CD4-positive, CD25-positive, alpha-beta regulatory T cell (primary cell): Measurements from ENCODE around the gene LRSAM1. TPM values are rescaled to one million over a fixed set of nuclear protein-coding genes. Genes with fewer than 3 reads are reported as not detected.

ENCODE experiments used
- ATAC-seq, 2 donors: fragments of 150-1000 bp; cut with Tn5 transposase; one replicate each; pipeline ENCODE4 v1.10.0; 2021; ENCODE audit warnings: low read depth in 2 of 2, moderate number of reproducible peaks in 2 of 2, moderate library complexity in 1 of 2
- DNase-seq, 3 donors: peaks; one replicate each; pipeline versions ENCODE4 v3.0.0 to v3.0.0-alpha.2; 2012 to 2022; ENCODE audit warnings: mixed read lengths in 1 of 3
- H3K27ac ChIP-seq: one replicate; pipeline ENCODE4 v1.7.0; 2013; ENCODE audit warnings: mild to moderate bottlenecking, low read length; ENCODE audit not compliant: insufficient read depth, poor library complexity, severe bottlenecking
- H3K27me3 ChIP-seq: one replicate; pipeline ENCODE4 v1.7.0; 2013; ENCODE audit warnings: low read length; ENCODE audit not compliant: control insufficient read depth, insufficient read depth
- H3K36me3 ChIP-seq: one replicate; pipeline ENCODE4 v1.7.0; 2013; ENCODE audit warnings: mild to moderate bottlenecking, low read length, moderate library complexity; ENCODE audit not compliant: control insufficient read depth, insufficient read depth
- H3K4me1 ChIP-seq: 2 replicates; pipeline ENCODE4 v1.7.0; 2013; ENCODE audit warnings: mild to moderate bottlenecking, low read length; ENCODE audit not compliant: insufficient read depth, control insufficient read depth, poor library complexity, severe bottlenecking
- H3K4me3 ChIP-seq: one replicate; pipeline ENCODE4 v1.7.0; 2013; ENCODE audit warnings: low read depth, mild to moderate bottlenecking, low read length, moderate library complexity
- H3K9me3 ChIP-seq, 2 experiments: 1 replicate in 1 of 2; 2 replicates in 1 of 2; pipeline ENCODE4 v1.7.0; 2013; ENCODE audit warnings: low read length in 2 of 2, mild to moderate bottlenecking in 1 of 2, moderate library complexity in 1 of 2; ENCODE audit not compliant: control insufficient read depth in 2 of 2
- H3K27ac Mint-ChIP-seq, 3 donors: one replicate each; pipeline ENCODE4 v1.8.0; 2020 to 2022; ENCODE audit warnings: mild to moderate bottlenecking in 3 of 3, mixed read lengths in 3 of 3, moderate library complexity in 2 of 3
- H3K27me3 Mint-ChIP-seq: one replicate; pipeline ENCODE4 v1.8.0; 2022; ENCODE audit warnings: mild to moderate bottlenecking, mixed read lengths
- H3K36me3 Mint-ChIP-seq: one replicate; pipeline ENCODE4 v1.8.0; 2020; ENCODE audit warnings: mixed read lengths
- H3K4me1 Mint-ChIP-seq, 4 donors: one replicate each; pipeline ENCODE4 v1.8.0; 2020 to 2022; ENCODE audit warnings: mixed read lengths in 4 of 4, mild to moderate bottlenecking in 1 of 4
- H3K4me3 Mint-ChIP-seq, 4 donors: one replicate each; pipeline ENCODE4 v1.8.0; 2020 to 2022; ENCODE audit warnings: mild to moderate bottlenecking in 4 of 4, mixed read lengths in 4 of 4, moderate library complexity in 3 of 4
- H3K9me3 Mint-ChIP-seq, 7 donors: one replicate each; pipeline ENCODE4 v1.8.0; 2020 to 2022; ENCODE audit warnings: mixed read lengths in 7 of 7, mild to moderate bottlenecking in 3 of 7, moderate library complexity in 2 of 7
- polyA plus RNA-seq, 4 donors: library from polyadenylated mRNA; unstranded; fragments of 300-500 nt; fragmentation: Illumina TruSeq; gene quantifications; one replicate each; pipeline ENCODE4 v1.2.3, GENCODE V29; 2021
- total RNA-seq: library from RNA; stranded (reverse); gene quantifications from one replicate; pipeline ENCODE4 v1.2.3, GENCODE V29; 2022

LRSAM1 gene
- total and polyA plus RNA-seq, 5 donors from 2014 or later = 3.9 to 24.0 (median 5.5) TPM

DNA sequence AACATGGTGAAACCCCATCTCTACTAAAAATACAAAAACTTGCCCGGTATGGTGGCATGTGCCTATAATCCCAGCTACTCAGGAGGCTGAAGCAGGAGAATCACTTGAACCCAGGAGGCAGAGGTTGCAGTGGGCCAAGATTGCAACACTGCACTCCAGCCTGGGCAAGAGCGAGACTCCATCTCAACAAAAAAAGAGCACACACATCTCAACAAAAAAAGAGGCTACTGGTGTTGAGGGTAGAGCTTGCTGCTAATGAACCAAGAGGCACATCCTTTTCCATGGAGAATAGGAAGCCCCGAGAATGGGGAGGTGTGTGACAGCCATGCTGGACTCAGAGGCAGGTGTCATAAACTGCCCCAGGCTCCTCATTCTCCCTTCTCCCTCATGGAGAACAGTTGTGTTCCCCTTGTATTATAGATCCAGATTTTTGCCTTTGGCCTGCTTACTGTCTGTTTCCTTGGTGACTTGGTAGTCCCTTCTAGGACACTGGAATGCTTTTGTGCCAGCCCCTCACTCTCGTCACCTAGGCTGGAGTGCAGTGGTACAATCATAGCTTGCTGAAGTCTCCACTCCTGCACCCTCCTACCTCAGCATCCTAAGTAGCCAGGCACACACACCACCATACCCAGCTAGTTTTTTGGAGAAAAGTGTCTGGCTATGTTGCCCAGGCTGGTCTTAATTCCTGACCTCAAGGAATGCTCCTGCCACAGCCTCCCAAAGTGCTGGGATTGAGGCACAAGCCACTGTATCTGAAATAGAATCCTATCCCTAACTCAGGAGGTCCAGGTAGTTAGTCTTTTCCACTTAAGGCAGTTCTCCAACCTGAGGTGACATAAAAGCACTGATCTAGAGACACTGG, 5.2 kb upstream of the LRSAM1 start:
- ATAC-seq (no peak), DNase-seq (no peak)
- H3K27ac Mint-ChIP-seq = peak overlapping the region in 1 of 3 donors; percentile 32
- H3K27me3 ChIP-seq = no peaks in the 10 kb centered on the region
- peaks cover 7 to 39% (median 28%) of the 10 kb centered on the region in 4 donors for H3K4me1 Mint-ChIP-seq
- peaks cover 22% of the 10 kb centered on the region for H3K4me1 ChIP-seq
- peak overlapping the region in 1 of 4 donors; percentile 29 for H3K4me3 Mint-ChIP-seq
- H3K9me3 ChIP-seq = no peaks in the 10 kb centered on the region
- H3K27ac ChIP-seq = no peak overlapping the region
- peaks cover 71% of the 10 kb centered on the region for H3K36me3 ChIP-seq
- peaks cover 47% of the 10 kb centered on the region for H3K36me3 Mint-ChIP-seq
- H3K9me3 Mint-ChIP-seq = peaks cover 0 to 1% (median 0%) of the 10 kb centered on the region in 7 donors
- H3K27me3 Mint-ChIP-seq = peaks cover 2% of the 10 kb centered on the region
- no peak overlapping the region for H3K4me3 ChIP-seq

DNA sequence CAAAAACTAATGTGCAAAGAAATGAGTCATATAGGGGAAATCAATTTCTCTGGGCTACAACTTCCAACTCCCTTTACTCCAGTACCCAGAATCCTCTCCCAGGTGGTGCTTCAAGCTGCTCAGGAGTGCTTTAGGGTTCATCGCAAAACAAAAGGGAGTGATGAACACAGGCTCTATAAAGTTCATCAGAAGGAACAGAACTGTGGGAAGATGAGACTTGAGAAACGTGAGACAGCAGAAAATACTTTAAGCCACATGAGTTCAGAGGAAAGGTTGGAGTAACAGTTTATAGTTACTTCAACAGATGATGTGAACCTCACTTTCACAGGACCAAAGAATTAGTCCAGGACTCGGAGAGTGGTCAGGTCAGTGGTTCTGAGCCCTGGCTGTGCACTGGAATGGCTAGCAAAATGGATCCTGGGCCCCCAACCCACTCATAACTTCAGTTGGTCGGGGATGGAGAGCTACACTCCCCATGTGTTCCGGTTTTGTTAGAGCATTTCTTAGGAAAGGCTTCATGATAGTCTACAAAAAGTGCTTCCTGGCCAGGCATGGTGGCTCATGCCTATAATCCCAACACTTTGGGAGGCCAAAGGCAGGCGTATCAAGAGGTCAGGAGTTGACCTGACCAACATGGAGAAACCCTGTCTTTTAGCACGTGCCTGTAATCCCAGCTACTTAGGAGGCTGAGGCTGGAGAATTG, 4.4 kb upstream of the LRSAM1 start:
- Histone ChIP-seq H3K9me3 (no peaks in the 10 kb centered on the region), H3K27me3 (no peaks in the 10 kb centered on the region), H3K4me1 (peaks cover 25% of the 10 kb centered on the region), H3K36me3 (peaks cover 68% of the 10 kb centered on the region), H3K27ac (no peak overlapping the region), H3K4me3 (no peak overlapping the region)
- Mint-ChIP-seq H3K4me3 (peak overlapping the region in 2 of 4 donors; percentile 38 to 100), H3K27ac (peak overlapping the region in 1 of 3 donors; percentile 96), H3K27me3 (peaks cover 6% of the 10 kb centered on the region), H3K36me3 (peaks cover 44% of the 10 kb centered on the region), H3K9me3 (peaks cover 0 to 1% (median 0%) of the 10 kb centered on the region in 7 donors), H3K4me1 (peaks cover 7 to 46% (median 30%) of the 10 kb centered on the region in 4 donors)
- ATAC-seq = no peak
- DNase-seq = no peak

DNA sequence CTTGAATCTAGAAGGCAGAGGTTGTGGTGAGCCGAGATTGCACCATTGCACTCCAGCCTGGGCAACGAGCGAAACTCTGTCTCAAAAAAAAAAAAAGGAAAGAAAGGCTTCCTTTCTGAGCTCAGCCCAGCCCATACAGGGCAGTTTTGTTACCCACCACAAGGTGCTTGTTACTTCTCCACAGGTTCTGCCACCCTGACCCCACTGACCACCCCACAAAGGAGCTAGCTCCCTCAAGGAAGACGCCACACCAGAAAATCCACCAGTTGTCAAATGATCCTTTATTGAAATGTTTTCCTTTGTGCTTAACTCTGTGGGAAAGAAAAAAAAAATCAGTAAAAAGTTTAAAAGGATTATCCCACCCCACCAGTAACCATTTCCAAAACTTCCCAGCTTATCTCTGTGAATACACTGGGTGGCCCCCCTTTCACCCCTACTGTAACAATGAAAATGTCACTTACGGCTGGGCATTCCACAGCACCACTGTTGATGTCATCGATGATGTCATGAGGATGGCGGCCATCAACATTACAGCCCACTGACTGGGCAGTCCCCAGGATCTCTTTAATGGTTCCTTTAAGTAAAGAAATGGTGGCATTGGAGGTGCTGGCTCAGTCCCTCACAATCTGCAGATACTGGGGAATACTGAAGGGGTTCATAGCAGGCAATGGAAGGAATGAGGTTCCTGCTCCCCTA, 3.7 kb upstream of the LRSAM1 start:
- H3K4me3 ChIP-seq = no peak overlapping the region
- no peak for DNase-seq
- Mint-ChIP-seq H3K4me1 (peaks cover 7 to 47% (median 33%) of the 10 kb centered on the region in 4 donors), H3K36me3 (peaks cover 44% of the 10 kb centered on the region), H3K9me3 (no peaks in the 10 kb centered on the region), H3K27me3 (peaks cover 6% of the 10 kb centered on the region), H3K4me3 (peak overlapping the region in 2 of 4 donors; percentile 16 to 100), H3K27ac (peak overlapping the region in 2 of 3 donors; percentile 85 to 96)
- H3K36me3 ChIP-seq = peaks cover 68% of the 10 kb centered on the region
- no peaks in the 10 kb centered on the region for H3K27me3 ChIP-seq
- peaks cover 32% of the 10 kb centered on the region for H3K4me1 ChIP-seq
- no peak for ATAC-seq
- H3K9me3 ChIP-seq = no peaks in the 10 kb centered on the region
- peak overlapping the region; percentile 17 for H3K27ac ChIP-seq

DNA sequence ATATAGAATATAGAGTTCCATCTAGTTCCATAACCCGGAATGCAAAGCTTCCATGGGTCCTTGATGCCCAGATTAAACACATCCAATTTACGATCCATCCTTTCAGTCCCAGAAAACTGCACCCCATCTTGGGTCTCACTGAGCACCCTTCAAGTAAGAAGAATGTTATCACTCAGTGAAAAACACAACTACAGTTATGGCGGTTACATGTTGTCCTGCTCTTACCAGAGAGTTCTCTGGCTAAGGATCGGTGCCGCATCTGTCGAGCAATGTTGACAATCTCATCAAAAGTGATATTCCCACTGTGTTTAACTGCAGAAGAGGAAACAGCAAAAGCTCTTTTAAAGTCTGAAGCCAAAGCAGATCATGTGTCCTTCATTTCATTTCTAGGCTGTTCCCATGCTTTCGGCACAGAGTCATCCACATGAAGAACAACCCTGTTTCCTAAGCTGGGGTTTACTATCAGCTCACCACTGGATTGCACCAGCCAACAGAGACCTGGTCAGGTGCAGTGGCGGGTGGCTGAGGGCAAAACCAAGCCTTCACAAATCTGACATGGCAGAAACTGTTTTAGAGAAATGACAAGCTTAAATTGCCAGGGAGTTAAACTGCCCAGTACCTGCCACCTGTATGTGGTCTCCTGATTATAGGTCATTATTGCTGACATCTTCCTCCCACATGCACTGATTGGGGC, 3.1 kb upstream of the LRSAM1 start:
- H3K27ac ChIP-seq = no peak overlapping the region

DNA sequence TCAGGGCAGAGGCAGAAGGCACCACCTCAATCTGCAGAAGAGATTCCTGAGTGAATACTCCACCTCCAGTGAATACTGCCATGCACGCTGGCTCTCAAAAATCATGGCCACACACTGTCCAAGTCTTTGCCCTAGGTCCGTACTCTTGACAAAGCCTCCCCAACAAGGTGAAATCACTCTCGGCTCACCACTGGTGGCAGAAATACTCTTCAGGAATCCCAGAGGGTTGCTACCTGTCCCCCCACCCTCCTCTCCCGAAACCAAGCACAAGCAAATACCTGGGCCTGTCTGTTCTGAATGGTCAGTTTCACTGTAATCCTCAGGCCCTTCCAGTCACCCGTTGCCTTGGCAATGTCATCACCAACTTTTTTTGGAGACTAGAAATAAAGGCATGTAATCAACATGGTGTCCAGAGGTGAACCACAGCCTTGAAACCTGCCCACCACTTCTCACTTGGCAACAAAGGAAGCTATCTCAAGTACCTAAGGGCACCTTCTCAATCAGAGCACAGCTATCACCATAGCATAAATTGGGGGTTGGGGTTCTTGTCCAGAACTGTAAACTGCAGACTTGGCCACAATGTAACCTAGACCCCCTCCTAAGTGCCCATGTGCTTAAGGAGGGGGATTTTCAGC, 1.9 kb upstream of the LRSAM1 start:
- Histone ChIP-seq H3K36me3 (peaks cover 53% of the 10 kb centered on the region), H3K9me3 (no peaks in the 10 kb centered on the region), H3K4me1 (peaks cover 33% of the 10 kb centered on the region), H3K27ac (peak overlapping the region; percentile 88), H3K27me3 (no peaks in the 10 kb centered on the region), H3K4me3 (peak overlapping the region; percentile 83)
- peak overlapping the region; percentile 96 to 100 (median 98) for H3K4me3 Mint-ChIP-seq
- peak overlapping the region; percentile 14 to 97 (median 96) for H3K27ac Mint-ChIP-seq
- ATAC-seq = no peak
- DNase-seq = no peak
- H3K36me3 Mint-ChIP-seq = peaks cover 38% of the 10 kb centered on the region
- no peaks in the 10 kb centered on the region for H3K9me3 Mint-ChIP-seq
- H3K4me1 Mint-ChIP-seq = peaks cover 7 to 51% (median 36%) of the 10 kb centered on the region in 4 donors
- H3K27me3 Mint-ChIP-seq = peaks cover 6% of the 10 kb centered on the region

More for the DNA sequence above, 3.1 kb upstream of the LRSAM1 start:
- H3K9me3 ChIP-seq = no peaks in the 10 kb centered on the region
- H3K36me3 Mint-ChIP-seq = peaks cover 44% of the 10 kb centered on the region
- peak overlapping the region; percentile 44 to 100 (median 71) for H3K4me3 Mint-ChIP-seq
- H3K27me3 Mint-ChIP-seq = peaks cover 6% of the 10 kb centered on the region
- peaks cover 33% of the 10 kb centered on the region for H3K4me1 ChIP-seq
- ATAC-seq = no peak
- H3K4me3 ChIP-seq = no peak overlapping the region
- no peaks in the 10 kb centered on the region for H3K9me3 Mint-ChIP-seq
- no peaks in the 10 kb centered on the region for H3K27me3 ChIP-seq
- peaks cover 63% of the 10 kb centered on the region for H3K36me3 ChIP-seq
- DNase-seq = no peak
- H3K4me1 Mint-ChIP-seq = peaks cover 7 to 47% (median 35%) of the 10 kb centered on the region in 4 donors
- peak overlapping the region in 1 of 3 donors; percentile 96 for H3K27ac Mint-ChIP-seq

DNA sequence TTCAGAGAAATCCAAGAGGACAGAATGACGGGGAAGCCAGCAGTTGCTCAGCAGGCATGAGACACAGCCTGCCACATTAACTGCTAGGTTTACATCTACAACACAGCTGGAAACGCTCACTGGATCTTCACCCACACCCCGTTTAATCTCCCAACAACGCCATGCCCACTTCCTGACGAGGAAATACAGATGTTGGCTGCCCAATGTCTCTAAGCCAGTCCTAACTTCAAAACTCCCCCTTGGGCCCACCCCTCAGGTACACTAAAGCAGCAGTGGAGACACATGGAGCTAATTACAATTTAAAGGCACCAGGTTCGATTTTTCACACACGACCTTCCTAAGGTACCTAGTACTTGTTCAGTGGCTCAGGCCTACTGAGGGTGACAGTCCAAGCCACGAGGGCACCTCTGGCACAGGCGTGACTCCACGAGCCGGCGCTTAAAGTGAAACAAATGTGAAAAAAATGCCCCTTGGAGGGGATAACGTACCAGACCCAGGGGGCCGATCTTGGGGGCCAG, 1.0 kb upstream of the LRSAM1 start:
- Mint-ChIP-seq H3K27ac (peak overlapping the region; percentile 96 to 97 (median 96)), H3K9me3 (no peaks in the 10 kb centered on the region), H3K36me3 (peaks cover 35% of the 10 kb centered on the region), H3K4me3 (peak overlapping the region; percentile 96 to 100 (median 98)), H3K4me1 (peaks cover 7 to 52% (median 38%) of the 10 kb centered on the region in 4 donors), H3K27me3 (peaks cover 6% of the 10 kb centered on the region)
- Histone ChIP-seq H3K27me3 (no peaks in the 10 kb centered on the region), H3K4me1 (peaks cover 33% of the 10 kb centered on the region), H3K27ac (peak overlapping the region; percentile 88), H3K36me3 (peaks cover 45% of the 10 kb centered on the region), H3K9me3 (no peaks in the 10 kb centered on the region), H3K4me3 (peak overlapping the region; percentile 83)
- DNase-seq (peak in 1 of 3 donors; percentile 11), ATAC-seq (peak; percentile 0 to 3)
